B cell (primary cell): Measurements from ENCODE around the gene MVB12B.

Source experiments
- CTCF ChIP-seq: fragments of 200-600 bp; IDR thresholded peaks from one replicate; pipeline ENCODE4 v1.8.0; 2022; ENCODE audit warnings: antibody characterized with exemption, mild to moderate bottlenecking
- EZH2 ChIP-seq: IDR thresholded peaks from 2 replicates; pipeline ENCODE4 v1.6.1; 2012; ENCODE audit warnings: borderline replicate concordance, low read depth, mild to moderate bottlenecking, moderate library complexity, low read length; ENCODE audit not compliant: insufficient read depth, poor library complexity, severe bottlenecking

GRCh38 chr9:126534431-126535186 is 208.0 kb downstream of the MVB12B start:
- TF ChIP-seq CTCF (no peak), EZH2 (no peak)
